Endothelial cell of umbilical vein (primary cell): ENCODE data around the gene LRRC8C. TPM values are rescaled to one million over a fixed set of nuclear protein-coding genes. Genes with fewer than 3 reads are reported as not detected.

Source experiments
- BruUV-seq: library from RNA; stranded (reverse); fragments of 400-500 nt; replicated peaks from 2 replicates; lab custom pipeline; 2021; lab: Mats Ljungman, UMichigan
- CTCF ChIA-PET: fragments of 300-600, 350-600 bp; sonication (Branson Sonifier 250); formaldehyde crosslinking; loops from one replicate; lab custom pipeline; 2021; ENCODE audit warnings: antibody characterized with exemption, inconsistent platforms; lab: Charles Lee
- POLR2A ChIA-PET: fragments of 300-600, 350-600 bp; sonication (Branson Sonifier 250); formaldehyde crosslinking; loops from one replicate; lab custom pipeline; 2021; ENCODE audit warnings: antibody characterized with exemption, inconsistent platforms; lab: Charles Lee
- DNase-seq: peaks from one replicate; pipeline ENCODE4 v3.0.0-alpha.2; 2011; ENCODE audit warnings: low read depth, low spot score
- FAIRE-seq: peaks from 2 replicates; lab custom pipeline; 2011; peaks lifted over from hg19 to GRCh38; lab: Jason Lieb, UNC
- H2AFZ ChIP-seq: 2 replicates; pipeline ENCODE4 v1.6.0; 2012; ENCODE audit warnings: low read depth, low read length, control low read depth, inconsistent platforms
- H3K27ac ChIP-seq: 2 replicates; pipeline ENCODE4 v1.5.1; 2011; ENCODE audit warnings: low read depth, mild to moderate bottlenecking, control low read depth, low read length, moderate library complexity; ENCODE audit not compliant: insufficient read depth
- H3K27me3 ChIP-seq, 2 experiments: 2 replicates each; pipeline versions ENCODE4 v1.6.0 to v1.6.1; 2011; ENCODE audit warnings: low read length in 2 of 2, mixed read lengths in 1 of 2; ENCODE audit not compliant: control insufficient read depth in 2 of 2, insufficient read depth in 2 of 2
- H3K36me3 ChIP-seq, 2 experiments: 2 replicates in 1 of 2; 3 replicates in 1 of 2; pipeline ENCODE4 v1.5.1; 2011; ENCODE audit warnings: low read length in 2 of 2, mild to moderate bottlenecking in 1 of 2, moderate library complexity in 1 of 2; ENCODE audit not compliant: control insufficient read depth in 2 of 2, insufficient read depth in 2 of 2; ENCODE audit errors: extremely low read depth in 1 of 2
- H3K4me1 ChIP-seq: 3 replicates; pipeline ENCODE4 v1.5.1; 2011; ENCODE audit warnings: mild to moderate bottlenecking, low read length; ENCODE audit not compliant: control insufficient read depth, insufficient read depth; ENCODE audit errors: extremely low read depth
- H3K4me2 ChIP-seq: 2 replicates; pipeline ENCODE4 v1.6.1; 2011; ENCODE audit warnings: low read length, control low read depth, mixed read lengths; ENCODE audit not compliant: insufficient read depth
- H3K4me3 ChIP-seq, 3 experiments: fragments of 200-600 bp in 1 of 3; sonication (generic), shearing (Covaris generic) in 1 of 3; replicated peaks in 1 of 3; 2 replicates each; pipeline ENCODE4 v1.5.1; 2011 to 2016; ENCODE audit warnings: control low read depth in 3 of 3, low read length in 3 of 3, mild to moderate bottlenecking in 2 of 3, inconsistent platforms in 1 of 3, low read depth in 1 of 3, moderate library complexity in 1 of 3; ENCODE audit not compliant: insufficient read depth in 1 of 3
- H3K79me2 ChIP-seq: 2 replicates; pipeline ENCODE4 v1.6.0; 2012; ENCODE audit warnings: low read length, inconsistent platforms; ENCODE audit not compliant: control insufficient read depth, insufficient read depth
- H3K9ac ChIP-seq: replicated peaks from 2 replicates; pipeline ENCODE3; 2011; ENCODE audit warnings: low read length, control low read depth; ENCODE audit not compliant: insufficient read depth; ENCODE audit errors: extremely low read depth
- H3K9me1 ChIP-seq: replicated peaks from 3 replicates; pipeline ENCODE4 v1.6.0; 2011; ENCODE audit warnings: mild to moderate bottlenecking, low read length; ENCODE audit not compliant: control insufficient read depth, insufficient read depth; ENCODE audit errors: extremely low read depth
- H3K9me3 ChIP-seq: replicated peaks from 2 replicates; pipeline ENCODE4 v1.5.1; 2012; ENCODE audit warnings: low read length, inconsistent platforms; ENCODE audit not compliant: control insufficient read depth, insufficient read depth
- H4K20me1 ChIP-seq: replicated peaks from 2 replicates; pipeline ENCODE3; 2011; ENCODE audit warnings: mild to moderate bottlenecking, low read length; ENCODE audit not compliant: control insufficient read depth, insufficient read depth; ENCODE audit errors: extremely low read depth
- FOS ChIP-seq: IDR thresholded peaks from 2 replicates; pipeline ENCODE4 v1.6.1; 2011; ENCODE audit warnings: mild to moderate bottlenecking, low read length, moderate library complexity, borderline replicate concordance; ENCODE audit not compliant: insufficient read depth
- GATA2 ChIP-seq: IDR thresholded peaks from 2 replicates; pipeline ENCODE4 v1.7.0; 2011; ENCODE audit warnings: low read depth, mild to moderate bottlenecking, moderate library complexity, mixed read lengths, low read length; ENCODE audit not compliant: insufficient read length, insufficient read depth
- JUN ChIP-seq: IDR thresholded peaks from 2 replicates; pipeline ENCODE4 v1.6.1; 2011; ENCODE audit warnings: borderline replicate concordance, low read depth; ENCODE audit not compliant: insufficient read length, insufficient read depth
- POLR2A ChIP-seq: IDR thresholded peaks from 2 replicates; pipeline ENCODE4 v1.6.1; 2012; ENCODE audit warnings: low read depth, mild to moderate bottlenecking, control low read depth, low read length
- POLR2AphosphoS5 ChIP-seq: IDR thresholded peaks from 2 replicates; pipeline ENCODE4 v1.6.1; 2012; ENCODE audit warnings: low read depth, mild to moderate bottlenecking, control low read depth, low read length, moderate library complexity; ENCODE audit not compliant: insufficient read depth
- dilution Hi-C: fragments of 300-500 bp; cut with MboI; formaldehyde crosslinking; loops from one replicate; pipeline ENCODE4 v1.15.0; 2019; ENCODE audit warnings: low sequenced_read_pairs; ENCODE audit not compliant: extremely low pct_ligation_motif_present
- intact Hi-C: fragments of 100-400 bp; cut with micrococcal nuclease; formaldehyde crosslinking; loops from one replicate; pipeline ENCODE4 v1.10.0; 2022
- polyA plus RNA-seq, 4 experiments: library from polyadenylated mRNA; depleted of rRNA in 3 of 4; stranded (reverse) in 3 of 4; unstranded in 1 of 4; fragments of >200 nt; gene quantifications; 2 replicates each; pipeline versions ENCODE4 v1.2.1 to v1.2.3, GENCODE V29; 2011 to 2012; ENCODE audit warnings: missing spikeins in 1 of 4
- total RNA-seq: library from RNA; stranded (reverse); gene quantifications from 2 replicates; pipeline ENCODE4 v1.2.3, GENCODE V29; 2021
- TF ChIP-seq, protein P1 (sequence below): IDR thresholded peaks from 2 replicates; pipeline ENCODE4 v1.6.1; 2011; ENCODE audit not compliant: insufficient read depth, insufficient read length
- TF ChIP-seq, protein P2 (sequence below), 2 donors: IDR thresholded peaks; 1 replicate in 1 of 2; 2 replicates in 1 of 2; pipeline ENCODE4 v1.5.1; 2011; ENCODE audit warnings: low read length in 2 of 2, mild to moderate bottlenecking in 2 of 2, moderate library complexity in 2 of 2, control low read depth in 1 of 2, inconsistent platforms in 1 of 2, low read depth in 1 of 2; ENCODE audit not compliant: insufficient read depth in 1 of 2; ENCODE audit errors: extremely low read depth in 1 of 2

LRRC8C gene
- total and polyA plus RNA-seq, 2 donors (not counting 3 experiments of a cell fraction or from before 2014, with no cell fraction given): 33.6 to 51.5 TPM

DNA sequence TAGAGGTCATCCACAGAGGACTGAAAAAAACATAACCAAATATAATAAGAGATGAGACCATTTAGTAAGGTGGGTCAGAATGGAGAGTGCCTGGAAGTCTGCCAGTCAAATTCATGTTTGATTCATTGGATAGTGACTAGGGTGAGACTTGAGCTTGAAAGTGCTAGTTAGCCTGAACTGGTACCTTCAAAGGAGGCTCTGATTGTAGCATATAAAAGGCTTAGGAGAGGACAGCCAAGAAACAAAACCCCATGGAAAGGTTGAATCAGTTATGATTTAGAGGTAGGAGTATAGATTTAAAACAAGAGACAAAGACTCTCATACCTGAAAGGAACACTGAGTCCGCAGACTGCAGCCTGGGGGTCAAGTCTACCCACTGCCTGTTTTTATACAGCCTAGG lies 44.4 kb upstream of the LRRC8C start:
- Histone ChIP-seq H3K9me1 (no peaks in the 10 kb centered on the region), H3K9me3 (no peaks in the 10 kb centered on the region), H3K27me3 (no peaks in the 10 kb centered on the region), H3K4me2 (no peak overlapping the region), H3K9ac (no peak overlapping the region), H3K4me3 (no peak overlapping the region), H4K20me1 (no peaks in the 10 kb centered on the region), H3K27ac (no peak overlapping the region), H3K36me3 (no peaks in the 10 kb centered on the region), H3K79me2 (no peaks in the 10 kb centered on the region), H3K4me1 (peaks cover 5% of the 10 kb centered on the region), H2AFZ (no peak overlapping the region)
- dilution Hi-C loops (no loop called here), intact Hi-C loops (no loop called here)
- ChIA-PET CTCF (no interaction called here), POLR2A (no interaction called here)
- DNase-seq (no peak), FAIRE-seq (no peak)
- TF ChIP-seq JUN (no peak), POLR2AphosphoS5 (no peak), FOS (no peak), GATA2 (no peak), POLR2A (no peak)
- TF ChIP-seq, protein P1, sequence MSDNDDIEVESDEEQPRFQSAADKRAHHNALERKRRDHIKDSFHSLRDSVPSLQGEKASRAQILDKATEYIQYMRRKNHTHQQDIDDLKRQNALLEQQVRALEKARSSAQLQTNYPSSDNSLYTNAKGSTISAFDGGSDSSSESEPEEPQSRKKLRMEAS: no peak
- TF ChIP-seq, protein P2, sequence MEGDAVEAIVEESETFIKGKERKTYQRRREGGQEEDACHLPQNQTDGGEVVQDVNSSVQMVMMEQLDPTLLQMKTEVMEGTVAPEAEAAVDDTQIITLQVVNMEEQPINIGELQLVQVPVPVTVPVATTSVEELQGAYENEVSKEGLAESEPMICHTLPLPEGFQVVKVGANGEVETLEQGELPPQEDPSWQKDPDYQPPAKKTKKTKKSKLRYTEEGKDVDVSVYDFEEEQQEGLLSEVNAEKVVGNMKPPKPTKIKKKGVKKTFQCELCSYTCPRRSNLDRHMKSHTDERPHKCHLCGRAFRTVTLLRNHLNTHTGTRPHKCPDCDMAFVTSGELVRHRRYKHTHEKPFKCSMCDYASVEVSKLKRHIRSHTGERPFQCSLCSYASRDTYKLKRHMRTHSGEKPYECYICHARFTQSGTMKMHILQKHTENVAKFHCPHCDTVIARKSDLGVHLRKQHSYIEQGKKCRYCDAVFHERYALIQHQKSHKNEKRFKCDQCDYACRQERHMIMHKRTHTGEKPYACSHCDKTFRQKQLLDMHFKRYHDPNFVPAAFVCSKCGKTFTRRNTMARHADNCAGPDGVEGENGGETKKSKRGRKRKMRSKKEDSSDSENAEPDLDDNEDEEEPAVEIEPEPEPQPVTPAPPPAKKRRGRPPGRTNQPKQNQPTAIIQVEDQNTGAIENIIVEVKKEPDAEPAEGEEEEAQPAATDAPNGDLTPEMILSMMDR (IDR thresholded peaks at IDR 0.05; ENCODE audit: extremely low read depth in 1 of 2, insufficient read depth in 1 of 2, low read depth in 1 of 2, low read length in 2 of 2): no peak
- no TSS peak for BruUV-seq
